ENCODE results near the gene ABCC4.

- TF ChIP-seq CTCF (IDR thresholded peaks at IDR 0.05) (no peak), POLR2A (IDR thresholded peaks at IDR 0.05) (no peak)
Observed at GRCh38 chr13:95301183-95301967, at the start of gene ABCC4.

All from transverse colon (tissue), 3 donors.